Right renal cortex interstitium (tissue), 3 donors: ENCODE results near the gene ZNF319. TPM values are rescaled to one million over a fixed set of nuclear protein-coding genes. Genes with fewer than 3 reads are reported as not detected.

Experiments
- DNase-seq, 3 donors: peaks; one replicate each; pipeline ENCODE4 v3.0.0-alpha.2; 2013; ENCODE audit warnings: low read depth in 3 of 3, low spot score in 2 of 3
- polyA plus RNA-seq, 3 donors: library from polyadenylated mRNA; unstranded; fragments of 120-200 nt; gene quantifications; one replicate each; pipeline ENCODE4 v1.2.1, GENCODE V29; 2013; ENCODE audit not compliant: insufficient read length in 3 of 3

The ZNF319 gene
- polyA plus RNA-seq: 10 to 100 TPM in 2 of 3 donors, 1 to 10 TPM in 1; 8.4 to 10.3 (median 10.1) TPM

DNA sequence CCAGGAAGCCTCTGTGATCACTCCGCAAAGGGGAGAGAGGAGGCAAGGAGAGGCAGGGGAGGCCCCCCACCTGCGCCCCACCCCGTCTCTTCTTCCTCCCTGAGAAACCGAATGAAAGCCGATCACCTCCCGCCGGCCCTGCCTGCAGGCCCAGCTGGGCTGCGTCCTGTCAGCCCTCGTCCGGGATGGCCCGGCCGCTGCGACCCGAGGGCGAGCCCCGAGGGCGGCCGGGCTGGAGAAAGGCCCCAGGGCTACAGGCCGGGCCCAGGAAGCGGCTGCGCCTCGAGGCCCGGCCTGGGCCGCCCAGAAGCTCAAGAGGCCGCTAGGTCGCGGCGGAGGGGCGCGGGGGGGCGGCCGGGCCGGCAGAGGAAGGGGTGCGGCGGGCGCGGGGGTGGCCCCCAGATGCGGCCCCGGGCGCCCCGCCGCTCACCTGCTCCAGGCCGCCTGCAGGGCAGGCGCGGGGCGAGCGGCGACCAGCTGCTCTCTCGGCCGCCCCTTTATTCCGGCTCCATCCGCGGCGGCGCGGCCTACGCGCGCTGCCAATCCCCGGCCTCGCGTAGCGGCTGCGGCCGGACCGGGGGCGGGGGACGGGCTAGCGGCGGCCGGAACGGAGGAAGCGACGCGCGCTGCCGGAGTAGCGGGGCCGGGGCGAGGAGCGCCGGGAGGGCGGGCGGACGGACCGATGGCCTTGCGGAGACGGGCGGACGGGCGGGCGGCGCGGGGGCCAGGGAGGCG lies at the start of gene ZNF319:
ZNF319 (minus strand) TSS at position 702 of the 735 bp plus-strand sequence. CDS start 2,407 bp downstream, outside the sequence.
- no peak for DNase-seq

DNA sequence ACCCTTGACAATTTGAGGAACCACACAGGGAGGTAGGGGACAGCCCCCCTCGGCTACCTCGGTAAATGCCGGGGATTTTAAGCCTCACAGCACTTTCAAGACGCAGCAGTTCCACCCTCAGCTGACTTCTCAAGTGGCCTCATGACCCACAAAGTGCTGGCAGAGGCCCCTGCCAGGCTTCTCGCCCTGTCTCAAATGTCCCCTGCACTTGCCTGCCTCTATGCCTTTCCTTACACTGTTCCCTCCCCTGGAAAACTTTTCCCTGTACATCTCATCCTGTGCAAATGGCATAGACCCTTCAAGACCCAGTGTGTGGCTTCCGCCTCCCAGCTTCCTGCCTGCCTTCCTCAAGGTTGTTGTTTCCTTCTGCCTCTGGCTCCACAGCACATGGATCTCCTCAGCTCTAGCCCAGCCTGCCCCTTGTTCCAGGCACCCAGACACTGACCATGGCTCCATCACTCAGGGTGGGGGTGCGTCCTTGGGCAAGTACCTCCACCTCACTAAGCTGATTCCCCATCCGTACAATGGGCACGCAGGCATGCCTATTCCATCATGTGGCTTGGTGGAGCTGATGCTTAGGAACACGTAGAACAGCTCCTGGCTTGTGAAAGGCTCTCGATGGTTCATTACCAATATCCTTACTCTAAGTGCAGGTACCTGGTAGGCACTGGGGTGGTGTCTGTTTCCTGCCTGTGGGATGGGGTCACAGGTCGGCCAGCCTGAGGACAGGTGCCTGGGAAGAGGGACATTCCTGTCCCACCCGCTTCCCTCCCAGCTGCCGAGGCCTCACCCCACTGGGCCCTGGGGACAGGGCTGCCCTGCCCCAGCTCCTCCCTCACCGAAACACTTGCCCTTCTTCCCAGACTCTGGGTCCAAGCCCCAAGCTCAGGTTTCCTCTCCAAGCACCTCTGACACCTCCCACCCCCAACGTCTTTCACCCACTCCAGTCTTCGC lies 49.0 kb upstream of the ZNF319 start:
- no peak for DNase-seq

DNA sequence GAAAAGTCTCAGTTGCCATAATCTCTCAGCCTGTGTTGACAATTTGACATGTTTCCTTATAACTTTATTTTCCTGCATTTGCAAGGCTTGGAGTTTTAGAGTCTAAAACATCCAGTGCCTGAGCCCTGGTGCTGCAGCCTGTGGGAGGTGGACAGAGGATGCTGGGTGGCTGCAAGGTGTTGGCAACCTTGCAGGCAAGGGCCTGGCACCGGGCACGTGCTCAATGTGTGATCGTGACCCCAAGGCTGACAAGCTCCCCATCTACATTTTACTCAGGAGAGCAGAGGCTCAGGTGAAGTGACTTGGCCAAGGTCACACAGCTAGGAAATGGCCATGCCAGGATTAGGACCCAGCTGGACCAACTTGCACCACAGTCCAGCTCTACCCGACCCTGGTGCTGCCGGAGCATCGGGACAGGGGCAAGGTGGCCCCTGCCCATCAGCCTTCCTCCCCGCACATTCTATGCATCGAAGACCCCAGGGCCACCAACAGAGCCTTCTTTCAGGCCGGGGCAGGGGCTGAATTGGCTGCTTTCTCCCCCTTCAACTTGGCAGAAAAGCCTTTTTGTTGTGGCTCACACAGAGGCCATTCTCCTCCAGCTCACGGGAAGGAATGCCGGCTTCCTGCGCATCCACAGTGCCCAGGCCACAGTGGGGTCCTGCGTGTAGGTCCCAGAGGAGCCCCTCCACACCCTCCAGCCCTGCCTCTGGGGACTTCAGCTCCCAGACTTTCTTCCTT lies 48.2 kb upstream of the ZNF319 start:
- no peak for DNase-seq

DNA sequence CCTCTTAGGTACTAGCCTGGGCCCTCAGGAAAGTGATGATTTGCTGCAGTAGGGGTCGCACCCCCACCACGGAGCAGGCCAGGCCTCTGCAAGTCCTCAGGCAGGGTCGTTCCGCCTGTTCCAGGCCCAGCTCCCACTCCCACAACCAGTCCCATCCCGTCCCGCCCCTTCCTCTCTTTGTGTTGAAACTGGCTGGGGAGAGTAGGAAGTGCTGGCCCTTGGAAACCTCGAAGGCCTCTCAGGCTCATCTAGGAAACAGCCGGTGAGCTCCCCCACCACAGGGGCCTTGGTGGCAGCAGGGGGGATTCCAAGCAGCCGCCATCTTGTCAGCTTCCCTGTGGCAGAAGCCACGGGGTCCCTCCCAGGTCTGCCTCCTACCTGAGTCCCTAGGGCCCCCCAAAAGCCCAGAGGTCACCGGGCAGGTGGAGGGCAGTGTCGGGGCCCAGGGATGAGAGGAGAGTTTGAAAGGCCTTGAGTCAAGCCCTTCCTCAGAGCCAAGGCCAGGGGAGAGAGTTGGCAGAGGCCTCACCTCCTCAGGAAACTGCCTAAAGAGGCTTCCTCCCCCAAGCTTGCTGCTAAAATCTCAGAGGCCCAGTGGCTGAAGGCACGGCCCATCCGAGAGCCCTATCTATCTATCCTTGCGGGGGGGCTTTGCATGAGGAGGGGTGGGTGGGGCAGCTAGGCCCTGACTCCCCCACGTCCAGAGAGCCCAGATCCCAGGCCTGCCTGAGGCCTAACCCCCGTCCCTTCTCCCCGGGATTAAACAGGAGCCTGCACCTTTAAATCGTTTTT lies 47.3 kb upstream of the ZNF319 start:
- DNase-seq: no peak

DNA sequence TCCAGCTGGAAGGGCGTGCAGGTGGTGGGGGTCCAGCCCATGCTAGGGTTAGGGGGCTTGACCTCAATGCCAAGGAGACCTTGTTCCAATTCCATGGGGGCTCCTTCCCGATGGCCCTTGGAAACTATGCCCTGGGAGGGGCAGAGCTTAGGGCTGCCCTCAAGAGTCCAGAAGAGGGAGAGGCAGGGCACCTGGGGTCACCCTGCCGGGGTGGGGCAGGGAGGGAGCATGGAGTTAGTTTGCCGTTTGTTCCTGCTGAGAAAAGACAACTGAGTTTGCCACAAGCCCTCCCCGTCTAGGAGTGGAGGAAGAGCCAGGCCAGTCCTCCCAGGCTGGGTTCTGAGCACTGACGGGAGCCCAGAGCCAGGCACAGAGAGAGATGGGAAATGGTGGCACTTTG lies 46.5 kb upstream of the ZNF319 start:
- no peak for DNase-seq

DNA sequence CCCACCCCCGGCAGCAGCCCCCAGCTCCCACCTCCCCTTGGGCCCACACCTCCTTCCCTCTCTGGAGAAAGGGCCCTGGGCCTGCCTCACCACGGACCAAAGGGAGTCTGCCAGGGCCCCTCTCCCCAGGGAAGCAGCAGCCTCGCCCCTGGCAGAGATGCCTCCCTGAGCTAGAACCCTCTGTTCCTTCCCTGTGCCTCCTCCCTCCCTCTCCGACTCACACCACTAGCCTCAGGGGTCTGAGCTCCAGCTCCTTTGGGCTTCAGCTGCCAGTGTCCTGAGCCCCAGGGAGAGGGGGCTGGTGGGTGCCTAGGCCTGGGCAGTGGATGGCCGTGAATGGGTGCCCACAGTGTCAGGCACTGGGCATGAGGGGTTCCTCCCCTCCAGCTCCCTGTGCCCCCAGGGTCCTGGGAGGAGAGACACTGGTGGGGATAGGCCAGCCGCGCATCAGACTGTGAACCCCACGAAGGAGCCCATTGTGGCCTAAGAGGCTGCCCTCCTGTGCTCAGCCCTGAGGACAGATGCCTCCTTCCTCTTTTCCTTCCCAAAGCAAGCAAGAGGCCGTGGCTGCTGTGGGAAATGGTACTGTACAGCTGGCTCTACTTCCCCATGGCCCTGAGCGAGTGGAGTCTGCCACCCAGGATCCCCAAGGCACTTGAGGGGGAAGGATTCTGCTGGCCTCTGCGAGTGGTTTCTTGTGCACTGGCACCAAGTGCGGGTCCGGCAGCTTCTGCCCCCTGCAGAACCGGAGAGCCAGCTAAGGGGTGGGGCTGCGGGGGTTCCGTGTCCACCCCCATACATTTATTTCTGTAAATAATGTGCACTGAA lies 45.8 kb upstream of the ZNF319 start:
- no peak for DNase-seq

DNA sequence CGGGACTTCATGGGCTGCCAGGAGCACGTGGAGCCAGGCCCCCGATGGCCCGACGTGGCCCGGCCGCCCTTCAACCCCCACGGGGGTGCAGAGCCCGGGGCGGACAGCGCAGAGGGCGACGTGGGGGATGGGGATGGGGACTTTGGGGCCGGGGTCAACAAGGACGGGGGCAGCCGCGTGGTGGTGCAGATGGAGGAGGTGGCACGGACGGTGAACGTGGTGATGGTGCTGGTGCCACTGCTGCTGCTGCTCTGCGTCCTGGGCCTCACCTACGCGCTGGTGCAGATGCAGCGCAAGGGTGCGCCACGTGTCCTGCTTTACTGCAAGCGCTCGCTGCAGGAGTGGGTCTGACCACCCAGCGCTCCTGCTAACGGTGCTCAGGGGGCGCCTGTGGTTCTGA lies 44.6 kb upstream of the ZNF319 start:
- DNase-seq: no peak

DNA sequence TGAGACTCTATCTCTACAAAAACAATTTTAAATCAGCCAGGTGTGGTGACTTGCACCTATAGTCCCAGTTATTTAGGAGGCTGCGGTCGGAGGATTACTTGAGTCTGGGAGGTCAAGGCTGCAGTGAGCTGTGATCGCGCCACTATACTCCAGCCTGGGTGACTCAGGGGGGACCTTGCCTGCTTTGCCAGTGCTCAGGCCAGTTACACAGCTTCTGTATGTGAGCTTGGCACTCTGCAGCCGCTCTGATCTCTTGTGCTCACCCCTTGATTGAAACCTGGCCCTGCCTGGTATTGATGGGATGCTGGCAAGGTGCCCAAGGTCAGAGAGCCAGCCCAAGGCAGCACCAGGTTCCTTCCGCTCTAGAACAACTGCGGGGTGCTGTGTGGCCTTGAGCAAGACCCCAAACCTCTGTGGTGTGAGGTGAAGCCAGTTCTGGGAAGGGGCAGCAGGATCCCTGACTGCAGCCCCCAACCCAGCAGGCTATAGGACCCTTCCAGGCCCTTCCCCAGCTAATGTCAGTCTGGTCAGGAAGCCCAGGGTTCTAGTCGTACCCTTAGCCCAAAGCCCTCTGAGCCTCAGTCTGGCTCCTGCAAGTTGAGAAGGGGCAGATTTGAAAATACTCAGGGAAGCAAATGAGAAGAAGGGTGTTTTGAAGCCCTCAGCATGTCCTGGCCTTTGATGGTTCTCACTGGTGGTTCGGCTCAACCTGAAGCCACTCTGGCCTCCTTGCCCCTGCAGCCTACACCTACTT lies 44.0 kb upstream of the ZNF319 start:
- no peak for DNase-seq

DNA sequence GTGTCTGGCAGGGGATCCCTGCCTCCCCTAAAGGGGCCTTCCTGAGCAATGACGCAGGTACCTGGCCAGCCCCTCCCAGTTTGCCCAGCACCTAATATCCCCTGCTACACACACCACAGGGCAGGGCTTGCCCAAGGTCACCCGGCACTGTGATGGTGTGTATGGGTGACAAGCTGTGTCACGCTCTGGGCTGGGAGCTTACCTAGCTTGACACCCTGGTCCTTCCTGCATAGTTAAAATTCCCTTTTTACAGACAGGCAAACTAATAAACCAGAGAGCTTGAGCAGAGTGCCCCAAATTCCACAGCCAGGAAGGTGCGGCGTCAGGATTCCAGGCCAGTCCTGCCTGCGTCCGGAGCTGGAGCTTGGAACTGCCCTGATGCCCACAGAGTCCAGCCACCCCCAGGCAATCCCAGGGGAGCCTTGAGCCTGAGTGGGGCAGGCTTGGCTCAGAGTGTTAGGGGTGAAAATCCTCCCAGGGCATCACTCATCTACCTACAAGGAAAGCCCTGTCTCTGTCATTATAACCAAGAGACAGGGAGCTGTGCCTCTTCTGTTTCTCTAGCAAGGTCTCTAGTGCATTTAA lies 43.2 kb upstream of the ZNF319 start:
- no peak for DNase-seq

DNA sequence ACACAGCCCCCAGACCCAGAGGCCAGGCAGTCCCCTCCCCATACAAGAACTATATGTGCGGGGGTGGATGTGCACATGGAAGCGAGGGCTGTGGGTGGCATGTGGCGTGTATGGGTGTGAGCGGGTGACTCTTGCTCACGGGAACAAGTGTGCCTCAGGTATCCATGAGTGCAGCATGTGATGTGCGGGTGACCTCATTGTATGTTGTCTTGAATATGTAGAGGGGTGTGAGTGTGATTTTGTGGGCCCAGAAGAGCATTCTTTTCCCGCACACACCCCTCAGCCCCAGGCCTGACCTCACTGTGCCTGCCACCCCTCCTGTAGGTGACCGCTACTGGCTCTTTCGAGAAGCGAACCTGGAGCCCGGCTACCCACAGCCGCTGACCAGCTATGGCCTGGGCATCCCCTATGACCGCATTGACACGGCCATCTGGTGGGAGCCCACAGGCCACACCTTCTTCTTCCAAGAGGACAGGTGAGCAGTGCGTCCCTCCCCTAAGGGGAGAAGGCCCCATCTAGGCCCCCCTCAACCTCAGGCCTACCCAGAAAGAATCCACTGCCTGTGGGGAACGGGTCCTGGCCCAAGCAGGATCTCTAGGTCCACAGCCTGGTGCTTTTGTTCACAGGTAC lies 42.5 kb upstream of the ZNF319 start:
- DNase-seq: no peak

DNA sequence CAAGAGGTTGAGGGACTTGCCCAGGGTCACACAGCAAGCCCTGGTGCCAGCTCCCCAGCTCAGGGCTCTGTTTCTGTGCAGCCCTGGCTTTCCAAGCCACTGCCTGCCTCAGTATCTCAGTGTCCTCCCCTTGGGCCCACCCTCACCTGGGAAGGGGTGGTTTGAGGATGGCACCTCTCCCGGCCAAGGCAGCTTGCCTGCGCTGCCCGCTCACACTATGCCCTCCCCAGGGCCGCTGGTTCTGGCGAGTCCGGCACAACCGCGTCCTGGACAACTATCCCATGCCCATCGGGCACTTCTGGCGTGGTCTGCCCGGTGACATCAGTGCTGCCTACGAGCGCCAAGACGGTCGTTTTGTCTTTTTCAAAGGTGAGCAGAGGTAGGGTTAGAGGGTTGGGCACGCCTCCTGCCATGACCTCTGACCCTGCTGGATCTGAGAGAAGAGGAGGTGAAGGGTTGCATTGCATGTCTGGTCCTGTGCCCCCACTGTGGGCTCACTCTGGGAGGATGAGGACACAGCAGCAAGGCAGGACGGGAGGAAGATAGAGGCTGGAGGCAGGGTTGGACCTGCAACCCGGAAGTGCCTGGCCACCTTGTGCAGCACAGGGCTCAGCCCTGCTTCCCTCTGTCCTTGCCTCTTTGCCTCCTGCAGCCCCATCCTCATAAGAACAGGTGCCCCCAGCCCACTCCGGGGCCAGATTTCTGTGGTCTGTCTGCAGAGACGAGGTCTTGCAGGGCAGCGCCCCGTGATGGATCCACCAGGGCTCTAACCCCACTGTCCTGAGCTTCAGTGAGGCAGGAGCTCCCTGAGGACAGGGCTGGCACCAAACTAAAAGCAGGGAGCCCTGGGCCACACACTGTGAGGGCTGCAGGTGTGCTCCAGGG lies 41.8 kb upstream of the ZNF319 start:
- DNase-seq: no peak

DNA sequence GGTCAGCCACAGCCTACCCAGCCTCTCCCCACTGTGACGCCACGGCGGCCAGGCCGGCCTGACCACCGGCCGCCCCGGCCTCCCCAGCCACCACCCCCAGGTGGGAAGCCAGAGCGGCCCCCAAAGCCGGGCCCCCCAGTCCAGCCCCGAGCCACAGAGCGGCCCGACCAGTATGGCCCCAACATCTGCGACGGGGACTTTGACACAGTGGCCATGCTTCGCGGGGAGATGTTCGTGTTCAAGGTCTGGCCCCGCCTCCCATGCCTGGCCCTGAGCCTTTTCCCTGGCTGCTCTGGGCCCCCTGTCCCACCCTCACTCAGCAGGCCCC lies 41.1 kb upstream of the ZNF319 start:
- DNase-seq: no peak

DNA sequence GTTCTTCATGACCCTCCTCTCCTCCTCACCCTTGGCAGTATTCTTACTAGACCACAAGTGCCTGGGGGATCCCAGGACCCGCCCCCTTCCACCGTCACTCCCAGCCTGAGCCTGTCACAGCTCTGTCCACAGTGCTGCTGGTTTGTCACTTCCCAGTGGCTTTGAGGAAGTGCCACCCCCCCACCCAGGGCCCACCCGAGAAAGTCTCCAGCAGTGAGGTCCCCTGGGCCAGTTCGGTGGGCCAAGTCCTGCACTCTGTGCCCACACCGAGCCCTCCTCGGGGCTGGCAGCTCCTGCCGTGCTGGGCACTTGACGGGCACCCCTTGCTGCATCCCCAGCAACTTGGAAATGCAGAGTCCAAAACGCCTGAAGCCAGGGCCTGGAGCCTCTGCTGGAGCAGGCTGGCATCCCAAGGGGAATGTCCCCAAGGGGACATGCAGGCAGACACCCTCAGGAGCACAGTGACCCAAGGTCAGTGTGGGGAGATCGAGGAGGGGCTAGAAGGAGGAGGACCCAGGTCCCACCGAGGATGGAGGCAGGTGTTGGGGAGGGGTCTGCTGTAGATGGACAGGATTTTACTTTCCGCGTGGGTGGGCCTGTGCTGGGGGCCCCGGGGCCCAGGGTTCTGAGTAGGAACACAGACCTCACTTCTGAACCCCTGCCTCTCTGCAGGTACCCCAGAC lies 40.6 kb upstream of the ZNF319 start:
- no peak for DNase-seq

DNA sequence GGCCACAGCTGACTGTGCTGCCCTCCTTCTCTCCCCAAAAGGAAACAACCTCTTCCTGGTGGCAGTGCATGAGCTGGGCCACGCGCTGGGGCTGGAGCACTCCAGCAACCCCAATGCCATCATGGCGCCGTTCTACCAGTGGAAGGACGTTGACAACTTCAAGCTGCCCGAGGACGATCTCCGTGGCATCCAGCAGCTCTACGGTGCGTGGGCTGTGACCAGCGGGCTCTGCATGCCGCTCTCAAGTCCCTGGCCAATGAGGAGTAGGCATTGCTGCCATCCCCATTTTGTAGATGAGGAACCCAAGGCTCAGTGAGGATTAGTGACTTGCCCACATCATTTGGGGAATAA lies 40.0 kb upstream of the ZNF319 start:
- no peak for DNase-seq

DNA sequence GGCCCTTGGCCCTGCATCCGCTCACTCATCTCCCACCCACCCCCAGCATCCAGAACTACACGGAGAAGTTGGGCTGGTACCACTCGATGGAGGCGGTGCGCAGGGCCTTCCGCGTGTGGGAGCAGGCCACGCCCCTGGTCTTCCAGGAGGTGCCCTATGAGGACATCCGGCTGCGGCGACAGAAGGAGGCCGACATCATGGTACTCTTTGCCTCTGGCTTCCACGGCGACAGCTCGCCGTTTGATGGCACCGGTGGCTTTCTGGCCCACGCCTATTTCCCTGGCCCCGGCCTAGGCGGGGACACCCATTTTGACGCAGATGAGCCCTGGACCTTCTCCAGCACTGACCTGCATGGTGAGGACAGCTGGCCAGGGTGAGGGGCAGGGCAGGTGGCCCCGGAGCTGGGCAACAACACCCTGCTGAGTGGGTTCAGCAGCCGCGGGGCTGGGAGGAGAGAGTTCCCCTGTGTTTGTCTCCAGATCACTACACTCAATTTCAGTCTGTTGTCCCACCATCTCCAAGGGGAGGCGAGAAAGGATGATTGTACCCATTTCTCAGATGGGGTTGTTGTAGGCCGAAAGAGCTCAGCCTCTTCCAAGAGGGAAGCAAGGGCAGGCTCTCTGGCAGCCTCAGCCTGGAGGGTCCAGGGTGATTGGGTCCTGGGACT lies 39.5 kb upstream of the ZNF319 start:
- DNase-seq: no peak

DNA sequence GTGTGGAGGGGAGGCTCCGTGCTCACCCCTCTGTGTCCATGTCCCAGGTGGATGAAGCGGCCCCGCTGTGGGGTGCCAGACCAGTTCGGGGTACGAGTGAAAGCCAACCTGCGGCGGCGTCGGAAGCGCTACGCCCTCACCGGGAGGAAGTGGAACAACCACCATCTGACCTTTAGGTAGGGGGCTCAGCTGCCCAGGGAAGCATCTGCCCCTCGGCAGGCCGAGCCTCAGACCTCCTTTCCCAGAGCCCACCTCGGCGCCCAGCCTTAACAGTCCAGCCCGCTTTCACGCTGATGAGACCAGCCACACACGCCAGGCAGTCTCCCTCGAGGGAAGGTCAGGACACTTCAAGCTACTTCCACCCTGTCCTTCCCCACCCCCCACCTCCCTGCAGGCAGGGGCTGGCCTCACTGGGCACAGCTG lies 37.8 kb upstream of the ZNF319 start:
- DNase-seq: no peak
